ENCODE data around the gene NANOS2.

Gene NANOS2

GRCh38 chr19:45939792-45940514 lies 25.4 kb upstream of the NANOS2 start:
- TF ChIP-seq CTCF (conservative IDR thresholded peaks at IDR 0.05; ENCODE audit: low read depth, low read length): no peak
- no peak overlapping the region for H3K4me3 ChIP-seq (ENCODE audit: low read length)
- no peak for DNase-seq (ENCODE audit: low read depth)

GRCh38 chr19:45938733-45939319 lies 24.2 kb upstream of the NANOS2 start:
- no peak for DNase-seq (ENCODE audit: low read depth)
- TF ChIP-seq CTCF (conservative IDR thresholded peaks at IDR 0.05; ENCODE audit: low read depth, low read length): no peak
- H3K4me3 ChIP-seq (ENCODE audit: low read length): no peak overlapping the region

- TF ChIP-seq CTCF (conservative IDR thresholded peaks at IDR 0.05; ENCODE audit: low read depth, low read length): no peak
- no peak for DNase-seq (ENCODE audit: low read depth)
- H3K4me3 ChIP-seq (ENCODE audit: low read length): no peak overlapping the region
These were observed 20.7 kb upstream of the NANOS2 start for GRCh38 chr19:45935267-45935666.

GRCh38 chr19:45934551-45935230 lies 20.1 kb upstream of the NANOS2 start:
- no peak for TF ChIP-seq CTCF (conservative IDR thresholded peaks at IDR 0.05; ENCODE audit: low read depth, low read length)
- no peak overlapping the region for H3K4me3 ChIP-seq (ENCODE audit: low read length)
- DNase-seq (ENCODE audit: low read depth): no peak

- no peak for TF ChIP-seq CTCF (conservative IDR thresholded peaks at IDR 0.05; ENCODE audit: low read depth, low read length)
- H3K4me3 ChIP-seq (ENCODE audit: low read length): no peak overlapping the region
- no peak for DNase-seq (ENCODE audit: low read depth)
These were observed 19.2 kb upstream of the NANOS2 start for GRCh38 chr19:45933759-45934158.

- H3K4me3 ChIP-seq (ENCODE audit: low read length): no peak overlapping the region
- no peak for TF ChIP-seq CTCF (conservative IDR thresholded peaks at IDR 0.05; ENCODE audit: low read depth, low read length)
- no peak for DNase-seq (ENCODE audit: low read depth)
These were observed 16.5 kb upstream of the NANOS2 start for GRCh38 chr19:45931055-45931454.
